GM21529 (cell line): ENCODE measurements around the gene CCDC107.

Experiments used
- ATAC-seq: cut with Tn5 transposase; IDR thresholded peaks from one replicate; pipeline ENCODE4 v1.9.1; 2021; ENCODE audit not compliant: unreplicated experiment

Gene CCDC107

DNA sequence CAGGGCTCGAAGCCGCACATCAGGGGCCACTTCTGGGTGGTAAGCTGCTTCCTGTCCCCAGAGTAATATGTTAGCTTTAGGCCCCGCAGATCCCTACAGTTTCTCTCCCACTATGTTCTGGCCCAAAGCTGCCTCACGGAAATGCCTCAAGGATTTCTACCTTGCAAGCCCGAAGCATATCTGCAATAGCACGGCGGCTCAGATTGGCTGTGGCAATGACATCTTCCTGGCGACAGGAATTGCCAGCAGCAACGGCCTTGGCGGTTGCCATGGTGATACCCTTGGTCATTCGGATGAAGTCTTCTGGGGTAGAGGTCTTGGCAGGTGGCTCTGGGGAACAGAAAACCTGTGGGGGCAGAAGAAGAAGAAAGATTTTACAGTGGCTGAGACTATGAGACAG lies 41.9 kb downstream of the CCDC107 start:
- ATAC-seq = no peak

- ATAC-seq = no peak
Observed at GRCh38 chr9:35700942-35701341, 42.9 kb downstream of the CCDC107 start.

GRCh38 chr9:35702696-35703095 lies 44.6 kb downstream of the CCDC107 start:
- no peak for ATAC-seq

DNA sequence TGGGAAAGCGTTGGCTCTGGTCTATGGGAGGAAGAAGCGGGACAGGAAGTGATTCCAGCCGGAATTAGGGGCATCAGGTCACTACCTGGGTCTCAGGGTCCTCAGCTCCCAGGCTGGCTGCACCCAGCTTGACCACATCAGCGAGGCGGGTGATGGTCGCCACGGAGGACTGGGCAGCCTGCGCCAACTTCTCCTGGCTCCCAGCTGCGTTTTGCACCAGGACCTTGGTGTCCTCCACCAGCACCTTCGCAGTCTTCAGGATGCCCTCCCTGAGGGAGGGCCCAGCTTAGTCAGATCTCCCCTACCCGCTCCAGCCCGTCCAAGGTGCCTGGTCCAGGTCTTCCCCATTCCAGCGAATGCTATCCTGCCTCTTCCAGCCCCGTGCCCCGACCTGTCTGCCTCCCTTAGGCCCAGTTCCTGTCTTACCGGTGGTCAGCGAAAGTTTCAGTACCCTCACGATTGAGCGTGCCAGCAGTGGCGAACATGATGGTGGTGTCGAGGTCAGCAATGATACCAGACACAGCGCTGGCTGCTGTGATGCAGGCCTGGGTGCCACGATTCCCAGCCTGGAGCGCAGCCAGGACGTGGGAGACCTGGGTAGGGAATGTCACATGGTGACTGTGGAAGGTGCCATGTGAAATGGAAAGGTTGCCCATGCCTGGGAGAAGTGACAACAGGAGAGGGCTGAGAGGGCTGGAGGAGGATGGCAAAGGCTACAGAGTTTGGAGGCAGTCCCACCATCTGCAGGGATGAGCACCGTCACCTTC lies 46.0 kb downstream of the CCDC107 start:
- no peak for ATAC-seq

DNA sequence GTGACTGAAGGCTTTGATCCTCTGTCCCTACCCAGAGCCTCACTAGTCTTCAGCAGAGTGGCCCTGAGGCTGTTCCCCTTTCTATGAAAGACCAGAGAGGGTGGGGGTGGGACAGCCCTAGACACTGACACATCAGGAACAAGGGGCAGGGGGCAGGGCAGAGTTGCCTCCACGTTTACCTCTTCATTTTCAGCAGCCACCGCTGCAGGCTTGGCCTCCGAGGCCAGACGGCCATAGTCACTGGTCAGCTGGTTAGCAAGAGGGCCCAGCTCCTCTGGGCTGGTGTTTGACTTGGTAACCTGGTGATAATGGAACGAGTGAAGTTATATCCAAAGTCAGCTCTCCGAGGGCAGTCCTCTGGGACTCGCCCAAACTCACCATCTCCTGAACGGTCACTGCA lies 47.3 kb downstream of the CCDC107 start:
- ATAC-seq = no peak

GRCh38 chr9:35705836-35706430 lies 47.8 kb downstream of the CCDC107 start:
- ATAC-seq = no peak

DNA sequence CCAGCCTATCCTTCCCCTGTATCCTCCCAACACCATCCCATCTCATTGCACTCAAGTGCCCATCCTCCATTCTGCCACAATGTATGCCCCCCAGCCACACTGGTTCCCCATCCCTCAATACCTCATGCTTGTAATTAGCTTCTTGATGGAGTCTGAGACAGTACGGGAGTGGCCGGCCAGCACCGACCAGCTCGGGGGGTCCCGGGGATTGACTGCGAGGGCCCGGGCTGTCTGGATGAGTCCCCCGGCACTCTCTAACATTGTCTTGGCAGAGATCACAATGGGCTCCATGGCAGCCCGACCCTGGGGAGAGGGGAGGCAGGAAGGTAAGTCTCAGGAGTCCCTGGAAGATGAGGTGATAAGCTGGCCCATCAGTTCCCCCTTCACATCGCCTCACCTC lies 48.9 kb downstream of the CCDC107 start:
- ATAC-seq = no peak

GRCh38 chr9:35708146-35708545 lies 50.1 kb downstream of the CCDC107 start:
- ATAC-seq = no peak

DNA sequence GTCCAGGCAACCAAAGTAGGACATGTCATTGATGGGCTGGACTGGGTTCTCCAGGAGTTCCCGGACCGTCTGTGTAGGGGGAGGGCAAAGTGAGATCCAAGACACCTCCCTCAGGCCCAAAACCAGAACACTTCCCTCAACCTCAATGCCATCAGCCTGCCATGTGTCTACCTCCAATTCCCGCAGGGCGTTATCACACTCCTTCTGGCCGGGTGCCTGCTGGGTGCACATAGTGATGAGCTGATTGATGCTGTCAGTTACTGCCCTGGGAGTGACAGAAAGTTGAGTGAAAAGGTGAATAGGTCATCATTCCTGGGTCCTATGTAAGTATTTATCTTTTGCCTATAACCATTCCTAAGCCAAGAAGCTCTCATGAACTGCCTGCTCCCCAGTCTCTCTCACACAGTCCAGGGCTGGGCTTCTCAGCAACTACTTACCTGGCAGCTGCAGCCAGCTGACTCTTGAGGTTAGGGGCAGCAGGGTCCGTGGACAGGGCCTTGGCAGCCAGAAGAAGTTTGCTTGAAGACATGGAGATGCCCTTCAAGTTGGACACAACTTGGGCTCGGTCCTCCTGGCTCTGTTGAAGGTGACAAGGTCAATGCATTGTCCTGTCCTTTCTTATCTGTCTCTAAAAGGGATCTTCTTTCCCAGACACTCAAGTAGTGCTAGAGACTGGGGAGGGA lies 52.9 kb downstream of the CCDC107 start:
- no peak for ATAC-seq
